ENCODE measurements around the gene CACNA1C. TPM values are rescaled to one million over a fixed set of nuclear protein-coding genes. Genes with fewer than 3 reads are reported as not detected.
A peak's percentile ranks its signal among the peaks of the same experiment; 100 is the strongest.

Gene CACNA1C
- total RNA-seq, 4 donors from 2014 or later = 0.38 to 2.4 (median 1.4) TPM

DNA sequence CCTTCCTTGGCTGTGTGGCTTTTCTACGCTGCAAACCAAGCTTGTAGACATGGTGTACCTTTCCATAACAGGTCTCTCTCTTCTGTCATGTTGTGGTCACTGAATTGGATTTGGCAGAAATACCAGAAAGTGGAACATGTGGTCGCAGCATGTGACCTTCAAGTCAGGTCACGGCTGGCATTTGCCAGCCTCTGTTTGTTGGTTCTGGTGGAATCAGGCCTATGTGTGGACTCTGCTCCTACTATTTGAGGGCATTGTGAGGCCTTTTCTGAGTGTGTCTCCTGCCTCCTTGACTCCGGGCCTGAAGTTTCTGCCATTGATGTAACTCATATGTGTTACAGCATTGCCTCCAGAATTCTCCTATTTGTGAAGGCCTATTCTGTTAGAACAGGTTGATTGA, 116.7 kb downstream of the CACNA1C start:
- intact Hi-C loops (cut with DNase I; ENCODE audit: low total_unique reads) = no loop called here
- WGBS, 2 donors = 86 to 96% methylated on average over 4 of the region's 4 CpGs
- no peak overlapping the region for H3K4me3 ChIP-seq (ENCODE audit: low read depth, poor library complexity, severe bottlenecking)
- no peak for DNase-seq (ENCODE audit: low spot score in 2 of 2)
- TF ChIP-seq POLR2A (IDR thresholded peaks at IDR 0.05) = no peak
- TF ChIP-seq, protein P1, sequence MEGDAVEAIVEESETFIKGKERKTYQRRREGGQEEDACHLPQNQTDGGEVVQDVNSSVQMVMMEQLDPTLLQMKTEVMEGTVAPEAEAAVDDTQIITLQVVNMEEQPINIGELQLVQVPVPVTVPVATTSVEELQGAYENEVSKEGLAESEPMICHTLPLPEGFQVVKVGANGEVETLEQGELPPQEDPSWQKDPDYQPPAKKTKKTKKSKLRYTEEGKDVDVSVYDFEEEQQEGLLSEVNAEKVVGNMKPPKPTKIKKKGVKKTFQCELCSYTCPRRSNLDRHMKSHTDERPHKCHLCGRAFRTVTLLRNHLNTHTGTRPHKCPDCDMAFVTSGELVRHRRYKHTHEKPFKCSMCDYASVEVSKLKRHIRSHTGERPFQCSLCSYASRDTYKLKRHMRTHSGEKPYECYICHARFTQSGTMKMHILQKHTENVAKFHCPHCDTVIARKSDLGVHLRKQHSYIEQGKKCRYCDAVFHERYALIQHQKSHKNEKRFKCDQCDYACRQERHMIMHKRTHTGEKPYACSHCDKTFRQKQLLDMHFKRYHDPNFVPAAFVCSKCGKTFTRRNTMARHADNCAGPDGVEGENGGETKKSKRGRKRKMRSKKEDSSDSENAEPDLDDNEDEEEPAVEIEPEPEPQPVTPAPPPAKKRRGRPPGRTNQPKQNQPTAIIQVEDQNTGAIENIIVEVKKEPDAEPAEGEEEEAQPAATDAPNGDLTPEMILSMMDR (IDR thresholded peaks at IDR 0.05) = no peak

DNA sequence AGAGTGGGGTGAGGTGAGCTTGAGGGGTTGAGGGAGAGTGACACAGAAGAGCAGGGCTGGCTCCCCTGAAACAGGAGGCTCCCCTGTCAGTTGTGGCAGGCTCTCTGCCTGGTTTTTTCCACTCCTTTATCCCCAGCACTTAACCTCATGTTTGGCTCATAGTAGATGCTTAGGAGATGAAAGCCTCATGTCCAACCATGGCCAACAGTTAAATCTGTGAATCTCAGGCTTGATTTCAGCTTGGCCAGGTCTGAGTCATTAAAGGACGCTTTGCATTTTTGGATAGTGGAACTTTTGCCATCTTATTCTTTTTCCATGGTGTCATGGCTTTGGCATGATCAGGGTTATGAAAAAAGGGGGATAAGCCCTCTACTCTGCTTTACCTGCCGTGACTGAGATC, 117.2 kb downstream of the CACNA1C start:
- intact Hi-C loops (cut with DNase I; ENCODE audit: low total_unique reads) = no loop called here
- no peak overlapping the region for H3K4me3 ChIP-seq (ENCODE audit: low read depth, poor library complexity, severe bottlenecking)
- DNase-seq (ENCODE audit: low spot score in 2 of 2) = peak in 1 of 2 donors; percentile 37
- 81 to 87% methylated on average over 2 of the region's 2 CpGs for WGBS, 2 donors
- no peak for TF ChIP-seq POLR2A (IDR thresholded peaks at IDR 0.05)
- TF ChIP-seq, protein P1 (IDR thresholded peaks at IDR 0.05) = no peak

DNA sequence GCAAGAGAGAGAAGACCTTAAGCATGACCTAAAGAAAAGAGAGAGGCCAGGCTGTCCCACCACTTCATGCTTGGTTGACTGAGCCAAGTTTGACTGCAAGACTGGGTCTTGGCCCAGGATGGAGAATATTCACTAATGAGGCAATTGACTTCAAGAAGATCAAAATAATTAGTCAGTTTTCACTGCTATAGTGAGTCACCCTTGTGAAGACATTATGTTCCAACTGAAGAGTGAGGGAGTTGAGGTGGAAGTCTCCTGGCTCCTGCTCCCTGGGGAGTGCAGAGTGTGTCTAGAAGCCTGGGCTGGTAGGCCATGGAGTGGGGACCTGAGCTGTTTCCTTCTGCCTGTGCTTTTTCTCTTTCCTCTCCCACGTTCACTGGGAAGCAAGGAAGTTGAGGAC, 117.6 kb downstream of the CACNA1C start:
- intact Hi-C loops (cut with DNase I; ENCODE audit: low total_unique reads) = no loop called here
- TF ChIP-seq POLR2A (IDR thresholded peaks at IDR 0.05) = no peak
- TF ChIP-seq, protein P1 (IDR thresholded peaks at IDR 0.05) = no peak
- WGBS, 2 donors = 88 to 89% methylated on average over 1 of the region's 1 CpG

DNA sequence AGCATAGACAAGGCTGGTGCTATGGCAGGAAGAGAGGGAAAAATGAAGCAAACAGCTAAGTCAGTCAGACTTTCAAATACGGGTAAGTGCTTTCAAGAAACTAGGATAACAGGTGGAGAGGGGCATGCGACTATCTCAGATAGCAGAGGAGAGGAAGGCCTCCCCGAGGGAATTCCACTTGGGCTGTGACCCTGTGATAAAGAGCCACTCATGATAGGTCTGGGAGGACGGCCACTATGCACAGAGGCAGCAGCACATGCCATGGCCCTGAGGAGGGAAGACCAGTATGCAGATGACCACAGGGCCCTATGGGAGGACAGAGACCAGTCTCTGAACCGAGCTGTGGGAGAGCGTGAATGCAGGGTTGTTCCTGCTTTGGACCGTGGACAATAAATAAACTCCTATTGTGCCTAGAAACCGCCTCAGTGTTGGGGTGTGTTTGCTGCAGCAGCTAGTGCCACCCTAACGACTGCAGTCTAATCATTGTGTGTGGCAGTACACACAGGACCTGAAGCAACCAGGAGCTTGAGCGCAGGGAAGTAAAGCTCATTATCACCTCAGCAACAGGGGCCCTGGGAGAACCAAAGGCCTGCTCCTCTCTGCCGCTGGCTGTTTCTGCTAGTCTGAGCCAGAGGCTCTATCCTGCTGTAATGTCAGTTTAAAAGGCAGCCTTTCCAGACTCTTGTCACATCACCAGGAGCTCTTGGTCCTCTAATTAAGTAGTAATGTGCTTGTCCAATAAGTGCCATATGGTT, 119.1 kb downstream of the CACNA1C start:
- 78 to 92% methylated on average over 11 of the region's 11 CpGs for WGBS, 2 donors
- DNase-seq (ENCODE audit: low spot score in 2 of 2) = peak in 1 of 2 donors; percentile 36
- intact Hi-C loops (cut with DNase I; ENCODE audit: low total_unique reads) = no loop called here
- H3K4me3 ChIP-seq (ENCODE audit: low read depth, poor library complexity, severe bottlenecking) = no peak overlapping the region
- TF ChIP-seq, protein P1 (IDR thresholded peaks at IDR 0.05) = no peak
- no peak for TF ChIP-seq POLR2A (IDR thresholded peaks at IDR 0.05)

More for the DNA sequence above, 117.6 kb downstream of the CACNA1C start:
- H3K4me3 ChIP-seq (ENCODE audit: low read depth, poor library complexity, severe bottlenecking) = no peak overlapping the region
- DNase-seq (ENCODE audit: low spot score in 2 of 2) = peak in 1 of 2 donors; percentile 43

DNA sequence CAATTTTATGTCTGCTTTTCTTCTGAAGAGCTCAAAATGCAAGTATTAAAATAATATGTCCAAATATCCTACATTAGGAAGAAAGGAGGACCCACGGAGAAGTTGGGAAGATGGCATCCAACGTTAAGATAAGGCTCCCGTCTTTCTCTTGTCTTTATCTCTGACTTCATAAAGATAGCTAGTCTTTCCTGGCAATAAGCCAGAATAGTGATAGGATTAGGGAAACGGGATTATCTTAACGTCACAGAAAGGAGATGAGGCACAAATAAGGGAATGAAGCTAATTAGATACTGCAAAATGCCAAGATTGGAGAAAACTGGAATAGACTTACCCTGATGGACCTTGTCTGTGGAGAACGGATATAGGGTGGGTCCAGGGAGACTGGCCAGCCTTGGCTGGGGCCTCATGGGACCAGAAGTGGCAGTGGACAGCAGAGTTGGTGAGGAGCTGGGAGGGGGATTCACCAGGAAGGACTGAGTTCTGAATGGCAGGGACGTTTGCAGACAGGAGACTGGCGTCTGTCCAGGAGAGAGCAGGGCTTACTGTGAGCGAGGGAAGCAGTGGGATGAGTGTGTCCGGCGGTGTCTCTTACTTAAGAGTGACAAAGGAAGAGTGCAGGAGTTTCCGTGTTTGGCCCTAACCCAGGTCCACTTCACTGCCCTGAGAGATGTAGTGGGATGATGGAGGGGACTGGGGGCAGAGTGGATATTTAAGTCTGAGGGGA, 119.9 kb downstream of the CACNA1C start:
- 64 to 78% methylated on average over 12 of the region's 12 CpGs for WGBS, 2 donors
- DNase-seq (ENCODE audit: low spot score in 2 of 2) = peak in 1 of 2 donors; percentile 80
- no peak overlapping the region for H3K4me3 ChIP-seq (ENCODE audit: low read depth, poor library complexity, severe bottlenecking)
- intact Hi-C loops (cut with DNase I; ENCODE audit: low total_unique reads) = no loop called here
- TF ChIP-seq POLR2A (IDR thresholded peaks at IDR 0.05) = no peak
- TF ChIP-seq, protein P1 (IDR thresholded peaks at IDR 0.05) = no peak
